Progenitor cell of endocrine pancreas (in vitro differentiated cells): ENCODE results near the gene P3H2. TPM values are rescaled to one million over a fixed set of nuclear protein-coding genes. Genes with fewer than 3 reads are reported as not detected.

ENCODE experiments used
- DNase-seq: peaks from one replicate; pipeline ENCODE4 v3.0.0; 2021; ENCODE audit warnings: low spot score; ENCODE audit not compliant: unreplicated experiment
- H3K27ac Mint-ChIP-seq: 2 replicates; pipeline ENCODE4 v1.8.0; 2021; ENCODE audit warnings: mild to moderate bottlenecking, moderate library complexity, mixed read lengths
- H3K27me3 Mint-ChIP-seq: 2 replicates; pipeline ENCODE4 v1.8.0; 2021; ENCODE audit warnings: mixed read lengths
- H3K36me3 Mint-ChIP-seq: 2 replicates; pipeline ENCODE4 v1.8.0; 2022; ENCODE audit warnings: mixed read lengths; ENCODE audit not compliant: insufficient read depth
- H3K4me1 Mint-ChIP-seq: 2 replicates; pipeline ENCODE4 v1.8.0; 2021; ENCODE audit warnings: low read depth, mixed read lengths
- H3K4me3 Mint-ChIP-seq: 2 replicates; pipeline ENCODE4 v1.8.0; 2021; ENCODE audit warnings: low read depth, mild to moderate bottlenecking, moderate library complexity, mixed read lengths
- H3K9me3 Mint-ChIP-seq: 2 replicates; pipeline ENCODE4 v1.8.0; 2021; ENCODE audit warnings: low read depth, mixed read lengths
- total RNA-seq: library from RNA; stranded (reverse); gene quantifications from 2 replicates; pipeline ENCODE4 v1.2.1, GENCODE V29; 2021
- TF ChIP-seq, protein P1 (sequence below): fragments of 200-600 bp; sonication (generic); IDR thresholded peaks from one replicate; pipeline ENCODE4 v1.5.0; 2021; ENCODE audit warnings: antibody characterized with exemption, mild to moderate bottlenecking; ENCODE audit not compliant: unreplicated experiment

Gene P3H2
- total RNA-seq, 1 donor from 2014 or later = 5.3 TPM

DNA sequence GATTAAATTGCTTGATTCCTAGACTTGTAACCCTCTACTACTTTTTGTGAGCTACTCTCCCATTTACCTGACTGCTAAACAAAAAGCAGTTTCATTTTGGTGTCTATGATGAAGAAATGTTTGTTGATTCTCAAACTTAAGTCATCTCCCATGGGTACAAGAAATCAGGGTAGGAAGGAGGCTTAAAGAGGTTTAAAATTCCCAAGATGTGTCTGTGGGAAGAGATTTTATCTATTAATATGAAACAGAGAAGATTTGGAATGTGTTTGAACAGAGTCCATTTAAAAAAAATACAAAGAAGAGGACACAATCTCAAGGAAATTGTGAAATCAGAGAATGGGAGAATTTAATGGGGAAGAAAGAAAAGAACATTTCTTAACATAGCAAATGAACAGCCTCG lies 14.8 kb downstream of the P3H2 start:
- H3K36me3 Mint-ChIP-seq = no peaks in the 10 kb centered on the region
- peaks cover 8% of the 10 kb centered on the region for H3K27me3 Mint-ChIP-seq

DNA sequence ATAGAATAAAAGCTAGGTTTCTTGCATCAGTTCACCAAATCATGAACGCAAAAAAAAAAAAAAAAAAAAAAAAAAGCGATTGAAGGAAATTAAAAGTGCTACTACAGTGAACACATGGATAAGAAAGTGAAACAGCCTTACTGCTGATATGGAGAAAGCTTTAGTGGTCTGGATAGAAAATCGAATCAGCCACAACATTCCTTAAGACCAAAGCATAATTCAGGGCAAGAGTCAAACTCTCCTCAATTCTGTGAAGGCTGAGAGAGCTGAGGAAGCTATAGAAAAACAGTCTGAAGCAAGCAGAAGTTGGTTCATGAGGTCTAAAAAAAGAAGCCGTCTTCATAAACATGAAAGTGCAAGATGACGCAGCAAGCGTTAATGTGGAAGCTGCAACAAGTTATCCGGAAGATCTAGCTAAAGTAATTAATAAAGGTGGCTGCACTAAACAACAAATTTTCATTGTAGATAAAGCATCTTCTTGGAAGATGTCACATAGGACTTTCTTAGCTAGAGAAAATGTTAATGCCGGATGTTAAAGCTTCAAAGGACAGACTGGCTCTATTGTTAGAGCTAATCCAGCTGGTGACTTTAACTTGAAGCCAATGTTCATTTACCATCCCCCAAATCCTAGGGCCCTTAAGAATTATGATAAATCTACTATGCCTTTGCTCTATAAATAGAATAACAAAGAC lies 19.2 kb downstream of the P3H2 start:
- no peak for DNase-seq
- Mint-ChIP-seq H3K4me1 (peaks cover 6% of the 10 kb centered on the region), H3K27me3 (peaks cover 8% of the 10 kb centered on the region), H3K4me3 (no peak overlapping the region), H3K27ac (no peak overlapping the region), H3K36me3 (no peaks in the 10 kb centered on the region), H3K9me3 (no peaks in the 10 kb centered on the region)
- TF ChIP-seq, protein P1, sequence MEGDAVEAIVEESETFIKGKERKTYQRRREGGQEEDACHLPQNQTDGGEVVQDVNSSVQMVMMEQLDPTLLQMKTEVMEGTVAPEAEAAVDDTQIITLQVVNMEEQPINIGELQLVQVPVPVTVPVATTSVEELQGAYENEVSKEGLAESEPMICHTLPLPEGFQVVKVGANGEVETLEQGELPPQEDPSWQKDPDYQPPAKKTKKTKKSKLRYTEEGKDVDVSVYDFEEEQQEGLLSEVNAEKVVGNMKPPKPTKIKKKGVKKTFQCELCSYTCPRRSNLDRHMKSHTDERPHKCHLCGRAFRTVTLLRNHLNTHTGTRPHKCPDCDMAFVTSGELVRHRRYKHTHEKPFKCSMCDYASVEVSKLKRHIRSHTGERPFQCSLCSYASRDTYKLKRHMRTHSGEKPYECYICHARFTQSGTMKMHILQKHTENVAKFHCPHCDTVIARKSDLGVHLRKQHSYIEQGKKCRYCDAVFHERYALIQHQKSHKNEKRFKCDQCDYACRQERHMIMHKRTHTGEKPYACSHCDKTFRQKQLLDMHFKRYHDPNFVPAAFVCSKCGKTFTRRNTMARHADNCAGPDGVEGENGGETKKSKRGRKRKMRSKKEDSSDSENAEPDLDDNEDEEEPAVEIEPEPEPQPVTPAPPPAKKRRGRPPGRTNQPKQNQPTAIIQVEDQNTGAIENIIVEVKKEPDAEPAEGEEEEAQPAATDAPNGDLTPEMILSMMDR = no peak

More for the DNA sequence above, 14.8 kb downstream of the P3H2 start:
- Mint-ChIP-seq H3K4me1 (peaks cover 2% of the 10 kb centered on the region), H3K4me3 (no peak overlapping the region), H3K9me3 (no peaks in the 10 kb centered on the region), H3K27ac (no peak overlapping the region)
- no peak for DNase-seq
- TF ChIP-seq, protein P1 = no peak

DNA sequence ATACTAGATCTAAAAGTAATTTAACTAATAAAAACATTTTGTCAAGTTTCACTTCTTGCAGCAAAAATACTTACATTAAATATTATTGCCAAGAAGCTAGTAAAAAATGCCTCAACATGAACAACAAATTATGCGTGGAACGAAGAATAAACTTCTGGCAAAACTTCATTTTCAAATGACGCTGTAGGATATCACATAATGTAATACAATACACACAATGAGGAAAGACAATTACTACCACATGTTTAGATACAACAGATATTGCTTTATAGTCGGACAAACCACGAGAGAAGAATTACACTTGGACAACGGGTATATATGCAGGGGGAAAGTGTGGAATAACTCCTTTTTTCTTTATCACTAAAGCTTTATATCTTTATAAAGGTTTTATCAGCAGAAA lies 21.6 kb downstream of the P3H2 start:
- Mint-ChIP-seq H3K36me3 (peaks cover 1% of the 10 kb centered on the region), H3K4me1 (peaks cover 6% of the 10 kb centered on the region), H3K4me3 (no peak overlapping the region), H3K9me3 (peaks cover 3% of the 10 kb centered on the region), H3K27ac (no peak overlapping the region), H3K27me3 (peaks cover 6% of the 10 kb centered on the region)
- TF ChIP-seq, protein P1 = no peak
- DNase-seq = no peak

DNA sequence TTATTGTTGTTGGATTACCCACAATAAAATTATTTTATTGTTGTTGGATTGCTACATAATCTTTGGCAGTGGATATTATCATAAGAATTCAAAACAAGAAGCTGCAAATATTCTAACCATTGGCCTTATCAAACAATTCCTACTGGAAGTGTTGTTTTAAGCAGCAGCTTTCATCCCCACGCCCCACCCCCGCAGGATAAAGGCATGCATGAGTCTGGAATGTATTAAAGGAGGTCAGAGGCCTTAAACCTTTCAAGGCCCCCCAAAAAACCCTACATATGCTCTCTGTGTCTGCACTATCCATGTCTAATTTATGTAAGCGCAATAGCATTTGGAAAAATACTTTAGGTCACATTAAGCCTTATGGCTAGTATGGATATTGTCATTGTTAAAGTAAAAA lies 23.1 kb downstream of the P3H2 start:
- DNase-seq = no peak

DNA sequence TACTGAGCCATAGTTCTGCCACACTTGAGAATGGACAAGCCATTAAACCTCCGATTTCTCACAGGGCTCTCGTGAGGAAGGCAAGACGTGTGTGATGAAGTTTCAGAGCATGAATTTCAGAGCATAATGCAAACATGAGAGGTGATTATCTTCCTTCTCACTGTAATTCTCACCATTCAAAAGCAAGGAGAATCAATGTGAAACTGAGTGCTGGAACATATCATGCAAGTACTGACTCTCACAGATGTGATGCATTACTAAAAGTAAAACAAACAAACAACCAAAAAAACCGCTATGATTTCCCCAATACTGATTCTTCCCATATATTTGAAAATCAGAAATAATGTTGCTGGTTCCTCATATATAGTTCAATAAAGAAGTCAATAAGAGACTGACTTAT lies 23.7 kb downstream of the P3H2 start:
- Mint-ChIP-seq H3K9me3 (peaks cover 3% of the 10 kb centered on the region), H3K36me3 (peaks cover 1% of the 10 kb centered on the region), H3K27ac (no peak overlapping the region), H3K4me3 (no peak overlapping the region), H3K4me1 (peaks cover 6% of the 10 kb centered on the region), H3K27me3 (no peaks in the 10 kb centered on the region)
- TF ChIP-seq, protein P1 = no peak
- DNase-seq = no peak

More for the DNA sequence above, 23.1 kb downstream of the P3H2 start:
- Mint-ChIP-seq H3K4me3 (no peak overlapping the region), H3K9me3 (peaks cover 3% of the 10 kb centered on the region), H3K27me3 (peaks cover 5% of the 10 kb centered on the region), H3K36me3 (peaks cover 1% of the 10 kb centered on the region), H3K27ac (no peak overlapping the region), H3K4me1 (peaks cover 6% of the 10 kb centered on the region)
- TF ChIP-seq, protein P1 = no peak
